Ovary (tissue), 9 donors: ENCODE data around the gene AKAP5. TPM values are rescaled to one million over a fixed set of nuclear protein-coding genes. Genes with fewer than 3 reads are reported as not detected.
A peak's percentile ranks its signal among the peaks of the same experiment; 100 is the strongest.

Experiments used
- DNase-seq, 5 donors: peaks; one replicate each; pipeline ENCODE4 v3.0.0-alpha.2; 2019 to 2020
- H3K27ac ChIP-seq, 2 donors: fragments of 200-600 bp; one replicate each; pipeline versions ENCODE4 v1.5.1 to v1.8.0; 2019 to 2022
- H3K27me3 ChIP-seq: fragments of 200-600 bp; one replicate; pipeline ENCODE4 v1.8.0; 2022
- H3K36me3 ChIP-seq: fragments of 200-600 bp; sonication (generic); one replicate; pipeline ENCODE4 v1.5.1; 2019
- H3K4me1 ChIP-seq: one replicate; pipeline ENCODE4 v1.8.1; 2013; ENCODE audit warnings: mild to moderate bottlenecking, moderate library complexity; ENCODE audit not compliant: insufficient read depth
- H3K4me3 ChIP-seq: fragments of 200-600 bp; sonication (generic); one replicate; pipeline ENCODE4 v1.5.1; 2017
- H3K9me3 ChIP-seq, 2 donors: fragments of 200-600 bp in 1 of 2; sonication (generic) in 1 of 2; one replicate each; pipeline versions ENCODE4 v1.5.1 to v1.8.1; 2013 to 2019; ENCODE audit warnings: mild to moderate bottlenecking in 1 of 2, moderate library complexity in 1 of 2
- CTCF ChIP-seq, 3 donors: fragments of 450-650 bp in 2 of 3; fragments of 200-600 bp in 1 of 3; IDR thresholded peaks; one replicate each; pipeline versions ENCODE4 v1.5.1 to v1.8.0; 2016 to 2022; ENCODE audit warnings: antibody characterized with exemption in 3 of 3, mild to moderate bottlenecking in 1 of 3
- EP300 ChIP-seq: sonication (generic); formaldehyde crosslinking; IDR thresholded peaks from one replicate; pipeline ENCODE4 v1.6.1; 2017; ENCODE audit warnings: antibody characterized with exemption
- POLR2A ChIP-seq: fragments of 450-650 bp; IDR thresholded peaks from one replicate; pipeline ENCODE4 v1.6.1; 2017; ENCODE audit warnings: antibody characterized with exemption, mild to moderate bottlenecking, moderate library complexity
- WGBS, 3 donors: extraction: QIAGEN DNeasy Blood & Tissue Kit in 1 of 3; methylation state at CpG; one replicate each; pipeline versions ENCODE4 v1.1.5 to v1.1.7; 2013 to 2017; 5-methylcytosine and 5-hydroxymethylcytosine counted together
- intact Hi-C, 4 donors: fragments of 100-400 bp; cut with DNase I; formaldehyde crosslinking; loops; one replicate each; pipeline versions ENCODE4 v1.11.0 to v1.15.1; 2022 to 2023
- polyA plus RNA-seq, 2 donors: library from polyadenylated mRNA; stranded (reverse); fragments of 200-250 nt in 1 of 2; fragments of 350-450 nt in 1 of 2; fragmentation: Illumina TruSeq in 1 of 2; extraction: RNeasy Lipid Tissue Mini Kit (QIAGEN cat#74804) in 1 of 2; gene quantifications; one replicate each; pipeline ENCODE4 v1.2.3, GENCODE V29; 2013 to 2014
- total RNA-seq, 7 donors: library from RNA; depleted of rRNA in 2 of 7; stranded (reverse); fragments of >200 nt in 2 of 7; fragmentation: NEBNext Ultra II Directional in 3 of 7; extraction: Animal tissue kit (Norgen Biotek cat#: 25700) in 3 of 7; gene quantifications; one replicate each; pipeline versions ENCODE4 v1.1.0 to v1.2.4, GENCODE V29; 2016 to 2023
- donor health status: DM: no; HTN: no; CAD: no; lungs with moderate emphysema.
- donor health status: DM: no; HTN: no; CAD: no.
- donor health status: Bipolar disorder and iron deficiency.
- donor health status: DM: yes; HTN: yes; CAD: no.
- donor health status: DM: no; HTN: no; CAD: no.
- donor health status: DM: yes; HTN: yes; CAD: no.

AKAP5 gene
- total and polyA plus RNA-seq, 9 donors, result 0.12 to 1.7 (median 0.56) TPM

DNA sequence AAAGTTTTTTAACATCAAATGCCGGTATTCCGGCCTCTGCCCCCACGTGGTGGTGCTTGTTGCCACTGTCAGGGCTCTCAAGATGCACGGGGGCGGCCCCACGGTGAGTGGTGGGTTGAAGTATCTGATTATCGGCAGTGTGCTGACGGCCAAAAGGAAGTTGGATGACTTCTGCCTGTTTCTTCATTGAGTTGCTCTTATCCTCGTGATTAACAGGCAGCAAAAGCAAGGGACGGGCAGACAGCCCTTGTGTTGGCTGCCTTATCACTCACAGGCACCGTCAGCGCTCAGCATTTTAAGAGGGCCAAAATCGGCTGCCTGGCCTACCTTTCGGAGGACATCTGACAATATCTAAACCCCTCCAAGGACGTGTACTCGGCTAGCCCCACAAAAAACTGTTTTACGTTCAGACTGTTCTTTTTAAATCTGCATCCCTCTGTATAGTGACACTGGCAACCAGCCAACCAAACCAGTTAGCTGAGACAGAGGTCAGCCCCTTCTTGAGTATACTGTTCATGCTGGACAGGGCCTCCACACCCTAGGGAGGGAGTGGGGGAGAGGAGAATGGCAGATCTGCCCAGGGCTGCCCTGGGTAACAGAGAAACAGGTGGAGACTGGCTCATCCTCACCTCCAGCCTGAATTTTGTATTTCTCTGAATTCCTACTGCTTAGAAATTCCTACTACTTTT lies 22.9 kb upstream of the AKAP5 start:
- H3K4me1 ChIP-seq, result peaks cover 2% of the 10 kb centered on the region
- intact Hi-C loops, result no loop called here
- 52 to 72% (median 70%) methylated on average over 17 of the region's 17 CpGs for WGBS, 3 donors
- H3K36me3 ChIP-seq, result no peaks in the 10 kb centered on the region
- H3K9me3 ChIP-seq, result no peaks in the 10 kb centered on the region
- TF ChIP-seq CTCF (IDR thresholded peaks at IDR 0.05), result no peak
- no peak for TF ChIP-seq POLR2A
- TF ChIP-seq EP300, result no peak
- no peaks in the 10 kb centered on the region for H3K27me3 ChIP-seq
- H3K4me3 ChIP-seq, result no peak overlapping the region
- no peak for DNase-seq
- H3K27ac ChIP-seq, result no peak overlapping the region

DNA sequence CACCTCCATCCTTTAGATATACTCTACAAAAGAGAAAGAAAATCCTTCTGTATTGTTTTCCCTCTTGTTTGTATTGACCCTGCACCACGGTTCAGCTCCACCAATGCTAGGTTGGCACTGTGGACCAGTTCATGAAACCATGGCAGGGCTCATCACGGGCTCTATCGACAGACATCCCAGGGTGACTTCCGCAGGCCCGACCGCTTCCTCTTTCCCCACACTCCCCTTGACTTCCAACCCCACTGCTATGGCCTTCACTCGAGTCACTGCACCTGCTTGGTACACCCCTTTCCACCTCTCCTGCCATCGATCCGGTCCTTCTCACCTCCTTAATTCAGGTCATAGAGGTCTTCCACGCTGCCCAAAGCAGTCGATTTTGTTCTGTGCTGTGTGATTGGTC lies 21.2 kb upstream of the AKAP5 start:
- no peak for DNase-seq
- no peaks in the 10 kb centered on the region for H3K9me3 ChIP-seq
- no peak overlapping the region for H3K27ac ChIP-seq
- intact Hi-C loops, result no loop called here
- TF ChIP-seq POLR2A, result no peak
- no peak for TF ChIP-seq EP300
- TF ChIP-seq CTCF (IDR thresholded peaks at IDR 0.05), result no peak
- no peak overlapping the region for H3K4me3 ChIP-seq
- no peaks in the 10 kb centered on the region for H3K27me3 ChIP-seq
- peaks cover 2% of the 10 kb centered on the region for H3K4me1 ChIP-seq
- H3K36me3 ChIP-seq, result no peaks in the 10 kb centered on the region
- 92 to 95% (median 93%) methylated on average over 11 of the region's 11 CpGs for WGBS, 3 donors

DNA sequence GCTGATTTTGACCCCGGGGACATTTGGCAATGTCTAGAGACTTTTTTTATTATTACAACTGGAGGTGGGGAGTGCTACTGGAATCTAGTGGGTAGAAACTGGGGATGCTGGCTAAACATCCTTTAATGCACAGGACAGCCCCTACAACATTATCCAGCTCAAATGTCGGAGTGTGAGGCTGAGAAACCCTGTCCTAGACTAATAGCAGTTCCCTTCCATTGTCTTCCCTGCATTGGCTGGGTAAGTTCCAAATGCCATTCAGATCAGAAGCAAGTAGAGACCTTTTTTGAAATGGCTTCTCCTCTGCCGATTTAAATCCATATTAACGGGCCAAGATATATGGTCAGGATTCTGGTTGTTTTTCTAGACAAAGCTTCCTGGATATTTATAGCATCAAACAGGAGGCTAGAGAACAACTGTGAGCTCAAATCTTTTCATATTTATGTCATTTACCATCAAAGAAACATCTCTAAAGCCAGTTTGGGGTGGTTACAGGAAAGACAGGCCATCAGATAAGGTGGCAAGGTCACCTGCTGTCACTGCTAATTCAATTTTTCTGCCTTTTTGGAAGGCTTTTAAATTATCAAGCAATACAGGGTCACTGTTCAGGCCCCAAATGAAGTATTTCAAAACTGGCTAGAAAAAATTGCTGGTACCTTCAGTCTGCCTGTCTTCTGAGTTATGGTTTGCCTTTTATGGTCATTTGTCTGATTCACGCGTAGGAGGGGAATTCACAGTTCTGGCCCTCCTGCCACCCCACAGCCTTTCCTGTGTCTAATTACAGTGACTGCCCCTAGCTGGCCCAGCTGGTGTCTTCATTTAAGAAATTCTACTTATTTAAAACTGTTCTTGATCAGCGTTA lies 20.1 kb upstream of the AKAP5 start:
- Histone ChIP-seq H3K9me3 (no peaks in the 10 kb centered on the region), H3K4me3 (no peak overlapping the region), H3K4me1 (peaks cover 2% of the 10 kb centered on the region), H3K27me3 (no peaks in the 10 kb centered on the region), H3K36me3 (no peaks in the 10 kb centered on the region), H3K27ac (peak overlapping the region; percentile 32 to 34)
- TF ChIP-seq EP300 (no peak), POLR2A (no peak), CTCF (IDR thresholded peaks at IDR 0.05) (no peak)
- intact Hi-C loops, result no loop called here
- DNase-seq, result peak in 4 of 5 donors; percentile 26 to 50 (median 34)
- WGBS, 3 donors, result 32 to 43% (median 39%) methylated on average over 7 of the region's 7 CpGs

DNA sequence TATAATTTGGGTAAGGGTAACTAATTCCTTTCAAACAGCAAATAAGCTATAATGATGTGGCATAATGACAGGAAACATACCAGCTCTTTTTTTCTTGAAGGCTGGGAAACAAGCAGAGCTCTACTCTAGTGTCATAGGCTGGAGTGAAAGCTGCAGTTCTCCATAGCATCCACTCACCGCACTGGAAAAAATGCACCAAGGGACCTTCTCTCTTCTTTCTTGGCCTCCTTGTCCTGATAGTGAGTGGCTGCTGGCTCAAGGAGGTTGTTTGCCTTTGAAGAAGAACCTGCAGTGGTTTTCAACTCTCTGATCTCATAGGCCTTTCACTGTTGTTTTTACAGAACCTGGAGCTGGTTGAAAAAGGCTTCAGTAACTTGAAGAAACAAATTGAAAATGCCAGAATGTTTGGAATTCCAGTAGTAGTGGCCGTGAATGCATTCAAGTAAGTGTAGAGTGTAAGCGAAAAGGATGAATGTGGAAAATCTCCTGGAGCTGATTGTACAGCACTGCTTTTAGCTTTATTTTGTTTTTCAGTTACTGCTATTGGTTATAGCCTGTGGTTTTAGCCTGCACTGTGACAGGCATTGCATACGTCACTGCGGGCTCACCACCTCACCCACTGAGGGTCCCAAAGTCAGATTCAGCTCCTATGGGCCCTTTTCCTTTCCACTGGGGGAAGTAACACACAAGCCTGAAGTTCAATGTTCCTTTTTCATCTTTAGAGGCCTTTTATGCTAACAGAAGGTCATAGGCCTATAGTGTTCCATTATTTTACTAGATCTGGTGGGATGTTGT lies 17.2 kb upstream of the AKAP5 start:
- TF ChIP-seq CTCF (IDR thresholded peaks at IDR 0.05) (no peak), EP300 (no peak), POLR2A (no peak)
- no peaks in the 10 kb centered on the region for H3K9me3 ChIP-seq
- intact Hi-C loops, result no loop called here
- no peaks in the 10 kb centered on the region for H3K36me3 ChIP-seq
- peaks cover 2% of the 10 kb centered on the region for H3K4me1 ChIP-seq
- H3K4me3 ChIP-seq, result no peak overlapping the region
- WGBS, 3 donors, result 54 to 72% (median 55%) methylated on average over 5 of the region's 5 CpGs
- no peak for DNase-seq
- H3K27me3 ChIP-seq, result no peaks in the 10 kb centered on the region
- no peak overlapping the region for H3K27ac ChIP-seq
